ENCODE data around the gene RIMKLB.

RIMKLB gene

GRCh38 chr12:8829621-8830020, 131.8 kb downstream of the RIMKLB start:
- in situ Hi-C loops (cut with HindIII; ENCODE audit: low pct_ligation_motif_present, low pct_unique_long_range_greater_than_20kb, low sequenced_read_pairs) = no loop called here
- DNase-seq = no peak

DNA sequence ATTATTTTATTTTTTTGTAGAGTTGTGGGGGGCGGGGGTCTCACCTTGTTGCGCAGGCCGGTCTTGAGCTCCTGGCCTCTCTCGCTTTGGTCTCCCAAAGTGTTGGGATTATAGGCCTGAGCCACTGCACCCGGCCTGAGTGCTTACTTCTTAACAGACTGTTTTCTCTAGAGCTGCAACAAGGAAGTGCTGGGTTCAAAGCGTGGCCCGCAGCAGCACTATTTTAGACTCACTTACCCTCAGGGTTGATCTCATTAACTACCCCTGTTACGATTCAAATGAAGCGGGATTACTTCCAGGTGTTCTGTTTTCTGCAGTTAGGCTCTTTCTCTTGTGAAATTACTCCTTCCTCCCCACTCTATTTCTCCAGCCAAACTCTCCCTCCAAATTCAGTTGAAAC, 133.3 kb downstream of the RIMKLB start:
- in situ Hi-C loops (cut with HindIII; ENCODE audit: low pct_ligation_motif_present, low pct_unique_long_range_greater_than_20kb, low sequenced_read_pairs) = no loop called here
- no peak for DNase-seq

GRCh38 chr12:8832500-8832899, 134.7 kb downstream of the RIMKLB start:
- in situ Hi-C loops (cut with HindIII; ENCODE audit: low pct_ligation_motif_present, low pct_unique_long_range_greater_than_20kb, low sequenced_read_pairs) = no loop called here
- no peak for DNase-seq
